Kidney tubule cell (primary cell): Measurements from ENCODE around the gene DIAPH2.
"Not testable (repeated sequence)": the region's sequence is repeated elsewhere in the genome, so short reads cannot be mapped to it uniquely, and the experiment has no call there.

Experiments used
- DNase-seq: peaks from one replicate; pipeline ENCODE4 v3.0.0-alpha.2; 2018; ENCODE audit warnings: low spot score

Gene DIAPH2

DNA sequence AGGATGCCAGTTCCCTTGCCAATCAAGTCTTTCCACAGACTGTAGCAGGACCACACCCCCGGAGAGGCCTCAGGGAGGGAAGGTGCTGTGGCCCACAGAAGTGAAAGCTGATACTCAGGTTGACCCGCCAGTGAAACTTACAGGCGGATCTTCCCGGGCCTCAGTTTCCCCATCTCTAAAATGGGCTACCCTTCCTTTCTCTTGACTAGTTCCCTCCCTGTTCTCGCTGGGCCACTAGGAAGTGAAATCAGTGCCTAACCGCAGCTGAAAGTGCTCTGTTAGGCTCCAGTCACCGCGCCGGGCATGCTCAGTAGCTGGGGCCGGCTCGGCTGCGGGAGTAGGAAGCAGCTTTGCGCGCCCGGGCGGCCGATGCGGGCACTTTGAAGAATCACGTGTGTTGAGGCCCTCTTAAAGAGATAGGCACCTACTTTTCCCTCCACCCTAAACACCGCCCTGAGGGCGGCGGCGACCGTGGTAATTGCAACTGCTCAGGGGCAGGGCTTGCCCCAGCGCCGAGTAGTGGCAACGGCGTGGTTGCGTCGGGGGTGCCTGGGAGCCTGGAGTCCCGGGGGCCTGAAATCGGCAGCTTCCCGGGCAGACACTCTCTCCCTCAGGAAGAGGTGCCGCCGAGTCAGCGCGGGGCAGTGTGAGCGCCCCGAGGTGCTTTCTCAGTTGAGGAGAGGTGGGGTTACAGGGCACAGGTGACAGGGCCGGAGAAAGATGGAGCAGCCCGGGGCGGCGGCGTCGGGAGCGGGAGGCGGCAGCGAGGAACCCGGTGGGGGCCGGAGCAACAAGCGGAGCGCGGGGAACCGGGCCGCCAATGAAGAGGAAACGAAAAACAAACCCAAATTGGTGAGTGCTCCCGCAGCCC, at the start of gene DIAPH2:
DIAPH2 (plus strand) TSS at position 504 of the 871 bp plus-strand sequence.
- peak; percentile 84 for DNase-seq

DNA sequence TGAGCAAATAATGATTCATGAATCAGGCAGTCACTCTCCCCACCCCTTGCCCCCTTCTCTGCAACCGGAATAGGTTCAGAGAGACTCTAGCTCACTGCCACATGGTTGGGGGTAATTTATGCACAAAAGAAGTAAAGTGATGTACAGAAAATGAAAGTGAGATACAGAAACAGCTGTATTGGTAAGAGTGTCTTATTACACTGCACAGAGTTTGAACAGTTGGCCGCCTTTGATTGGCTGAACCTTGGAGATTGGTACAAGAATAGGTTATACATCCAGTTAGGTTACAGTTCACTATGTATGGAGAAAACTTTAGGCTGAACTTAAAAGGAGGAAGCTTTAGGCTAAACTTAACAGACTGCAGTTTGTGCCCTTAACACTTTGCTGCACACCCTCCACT, 34.6 kb upstream of the DIAPH2 start:
- no peak for DNase-seq

DNA sequence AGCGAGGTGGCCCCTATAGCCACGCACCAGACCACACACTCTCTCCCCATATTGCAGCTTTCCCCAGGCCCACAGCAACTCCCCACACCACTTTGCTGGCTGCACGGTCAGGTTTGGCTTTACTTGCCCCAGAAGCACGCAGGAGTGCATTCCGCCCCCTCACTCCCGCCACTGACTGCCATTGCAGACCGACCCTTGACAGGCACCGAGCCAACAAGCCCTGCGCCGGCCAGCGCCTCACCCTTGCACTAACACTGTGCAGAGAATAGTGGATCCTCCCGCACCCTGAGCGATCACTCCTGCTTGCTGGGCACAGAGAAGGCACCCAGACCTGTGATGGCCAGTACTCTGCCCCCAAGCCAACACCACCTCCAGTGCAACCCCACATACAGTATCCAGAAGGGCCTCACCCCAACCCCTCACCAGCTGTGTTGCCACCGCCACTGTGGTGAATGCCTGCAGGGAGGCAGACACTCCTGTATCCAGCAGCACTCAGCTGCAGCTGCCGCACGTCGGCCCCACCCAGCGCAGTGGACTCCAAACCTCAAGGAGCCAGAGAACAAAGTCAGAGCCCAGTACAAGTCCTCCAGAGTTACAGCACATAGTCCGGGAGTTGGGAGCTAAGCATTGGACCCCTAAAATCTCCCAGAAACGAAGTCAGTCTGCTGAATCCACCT, 28.6 kb upstream of the DIAPH2 start:
- DNase-seq, result no peak

DNA sequence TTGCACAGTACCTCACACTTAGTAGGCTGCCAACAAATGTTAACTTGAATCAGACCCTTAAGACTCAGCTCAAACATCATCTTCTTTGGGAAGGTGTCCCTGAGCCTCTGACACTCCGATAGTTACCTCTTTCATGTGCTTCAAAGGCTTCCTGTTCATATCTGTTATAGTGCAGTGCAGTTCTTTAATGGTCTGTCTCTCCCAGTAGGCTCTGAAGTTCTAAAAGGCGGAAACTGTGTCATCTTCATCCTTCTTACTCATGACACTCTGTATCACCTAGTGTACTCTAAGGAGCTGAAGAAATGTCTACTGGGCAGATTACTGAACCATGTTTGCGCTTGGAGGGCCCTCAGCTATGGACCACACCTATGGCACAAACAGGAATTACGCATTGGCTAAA, 2.1 kb upstream of the DIAPH2 start:
- DNase-seq, result no peak

DNA sequence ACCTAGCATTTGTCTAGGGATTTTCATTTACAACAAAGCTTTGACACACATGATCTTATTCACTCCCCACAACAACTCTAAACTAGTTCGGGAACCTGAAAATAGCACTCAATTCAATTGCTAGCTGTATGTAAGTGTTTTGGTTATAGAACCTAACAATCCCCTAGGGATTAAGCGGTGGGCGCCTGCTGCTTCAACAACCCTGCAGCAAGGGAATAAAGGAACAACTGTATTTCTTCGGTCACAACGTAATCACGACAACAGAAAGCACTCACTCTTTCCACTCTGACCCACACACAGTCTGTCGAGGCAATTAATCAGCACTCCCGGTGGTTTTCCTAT, 674 bp upstream of the DIAPH2 start:
- DNase-seq, result no peak

DNA sequence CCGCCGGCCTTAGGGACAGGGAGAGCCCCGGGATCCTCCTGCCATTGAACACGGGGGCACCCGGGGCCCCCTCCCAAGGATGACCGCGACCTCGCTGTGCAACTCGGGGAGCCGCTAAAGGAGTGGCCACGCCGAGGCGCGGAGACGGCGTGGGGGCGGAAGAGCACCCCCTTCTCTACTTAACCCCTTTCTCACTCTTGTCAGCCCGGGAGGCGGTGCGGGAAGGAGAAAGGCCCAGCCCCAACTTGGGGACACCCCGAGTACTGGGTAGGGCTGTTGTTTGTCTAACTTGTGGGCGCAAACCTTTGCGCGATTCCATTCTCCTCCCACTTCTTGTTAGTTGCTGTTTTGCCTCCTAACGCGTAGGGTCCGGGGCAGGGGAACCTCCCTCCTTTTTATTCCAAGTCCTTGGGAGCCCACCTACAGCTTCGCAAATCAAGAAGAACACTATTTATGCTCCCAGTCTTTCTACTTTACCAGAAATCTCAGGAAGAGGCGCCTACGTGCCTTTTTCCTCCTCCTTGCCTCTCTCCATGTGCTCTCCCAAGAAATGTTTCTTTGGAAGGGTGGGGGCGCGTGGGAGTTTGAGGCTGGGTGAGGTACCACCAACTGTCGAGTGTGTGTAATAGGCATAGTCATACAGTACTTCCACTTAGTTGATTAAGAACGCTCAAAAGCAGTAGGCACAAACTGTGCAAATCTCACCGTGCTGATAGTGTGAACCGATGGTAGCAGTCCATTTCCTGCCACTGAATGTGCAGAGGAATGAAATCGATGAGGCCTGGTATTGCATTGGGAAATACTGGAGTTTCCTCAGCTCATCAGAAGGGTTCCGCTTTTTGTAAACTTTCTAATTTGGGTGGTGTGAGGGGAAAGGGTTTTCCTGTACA, 813 bp downstream of the DIAPH2 start:
- DNase-seq, result peak; percentile 57

DNA sequence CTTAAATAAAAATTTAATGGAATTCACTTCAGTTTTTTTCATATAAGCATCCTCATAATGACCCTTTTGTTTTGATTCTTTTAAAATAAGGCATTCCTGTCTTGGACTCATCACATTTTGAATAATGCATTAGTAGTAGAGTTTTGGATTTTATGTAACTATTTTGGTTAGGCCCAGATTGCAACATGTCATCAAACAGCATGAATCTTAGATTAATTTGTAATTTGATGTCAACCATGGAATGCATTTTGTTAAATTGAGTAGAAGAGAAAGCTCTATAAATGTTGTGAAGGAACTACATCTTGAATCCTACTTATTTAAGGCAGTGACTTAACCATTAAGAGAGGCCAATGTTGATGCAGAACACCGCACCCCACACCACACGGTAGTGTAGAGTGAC, 3.1 kb downstream of the DIAPH2 start:
- no peak for DNase-seq

DNA sequence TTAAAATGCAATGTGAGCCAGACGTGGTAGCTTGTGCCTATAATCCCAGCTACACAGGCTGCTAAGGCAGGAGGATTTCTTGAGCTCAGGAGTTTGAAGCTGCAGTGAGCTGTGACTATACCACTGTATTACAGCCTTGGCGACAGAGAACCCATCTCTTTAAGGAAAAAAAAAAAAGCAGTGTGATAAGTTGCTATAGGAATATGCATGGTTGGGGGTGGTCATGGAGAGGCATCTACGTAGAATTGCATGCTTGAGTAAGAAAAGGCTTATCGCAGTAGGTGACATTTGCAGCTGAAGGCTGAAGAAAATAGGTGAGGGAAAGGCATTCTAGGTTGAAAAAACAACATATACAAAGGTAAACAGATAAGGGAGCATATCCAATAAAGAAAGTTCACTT, 4.1 kb downstream of the DIAPH2 start:
- no peak for DNase-seq

DNA sequence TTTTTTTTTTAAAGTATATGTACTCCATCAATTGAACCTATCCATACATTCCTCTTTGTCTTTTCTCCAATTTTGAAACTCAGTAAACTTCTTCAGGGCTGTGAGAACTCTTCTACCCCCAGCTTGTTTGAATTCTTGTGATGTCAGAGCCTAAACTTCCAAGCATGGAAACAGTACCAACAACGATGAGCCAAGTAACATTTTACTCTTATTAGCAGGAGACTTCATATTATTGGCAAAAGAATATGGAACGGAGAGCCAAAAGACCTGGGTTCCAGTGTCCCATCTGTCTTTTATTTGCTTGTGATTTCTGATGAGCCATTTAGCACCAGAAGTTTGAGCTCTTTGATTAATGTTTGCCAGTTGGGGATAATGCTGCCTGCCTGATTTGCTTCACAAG, 5.3 kb downstream of the DIAPH2 start:
- DNase-seq, result no peak

DNA sequence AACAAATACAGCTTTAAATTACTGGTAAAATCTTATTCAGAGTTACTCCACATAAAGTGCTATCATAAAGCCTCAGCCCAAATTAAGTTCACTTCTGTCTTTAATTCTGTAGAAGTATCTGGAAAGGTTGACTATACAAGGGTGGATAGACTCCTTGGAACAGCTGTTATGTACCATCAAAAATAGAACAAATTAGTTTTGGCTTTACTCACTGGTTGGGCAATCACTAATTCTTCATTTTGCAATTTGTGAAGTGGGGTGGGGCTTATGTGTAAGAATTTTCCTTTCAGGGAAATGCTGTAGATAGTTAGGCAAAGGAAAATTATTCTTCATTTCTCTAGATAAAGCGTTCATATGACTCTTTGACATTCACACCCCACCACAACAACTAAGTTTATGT, 7.8 kb downstream of the DIAPH2 start:
- no peak for DNase-seq

DNA sequence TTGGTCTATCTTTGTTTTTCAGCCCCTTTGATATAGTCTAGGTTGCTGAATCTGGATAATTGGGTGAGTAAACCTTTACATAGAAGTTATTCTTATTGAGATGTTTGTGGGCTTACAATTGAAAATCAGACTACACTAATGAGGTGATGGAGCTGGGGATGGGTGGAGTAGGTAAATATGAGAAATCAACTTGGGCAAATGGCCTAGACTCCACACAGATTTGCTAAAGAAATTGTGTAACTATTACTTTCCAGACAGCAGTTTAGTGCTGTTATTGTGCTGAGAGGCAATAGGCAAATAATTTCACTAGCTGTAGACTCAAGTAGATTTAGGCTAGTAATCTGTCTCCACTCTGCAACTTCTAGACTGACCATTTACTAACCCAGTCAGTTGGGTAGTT, 8.2 kb downstream of the DIAPH2 start:
- no peak for DNase-seq

DNA sequence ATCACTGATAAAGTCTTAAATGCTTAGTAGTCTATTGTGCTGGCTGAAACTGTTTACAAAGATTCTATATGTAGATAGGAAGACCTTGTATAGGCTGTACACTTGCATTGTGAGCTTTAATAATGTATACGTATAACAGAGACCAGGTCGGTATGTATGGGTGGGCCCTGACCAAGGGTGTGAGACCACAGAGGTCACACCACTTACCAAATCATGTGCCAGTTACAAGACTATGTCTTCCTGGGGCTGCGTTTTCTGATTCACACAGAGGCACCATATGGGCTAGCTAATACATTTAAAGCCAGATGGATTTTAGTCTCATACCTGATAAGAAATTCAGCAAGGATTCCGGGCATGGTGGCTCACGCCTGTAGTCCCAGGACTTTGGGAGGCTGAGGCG, 8.8 kb downstream of the DIAPH2 start:
- DNase-seq, result no peak

DNA sequence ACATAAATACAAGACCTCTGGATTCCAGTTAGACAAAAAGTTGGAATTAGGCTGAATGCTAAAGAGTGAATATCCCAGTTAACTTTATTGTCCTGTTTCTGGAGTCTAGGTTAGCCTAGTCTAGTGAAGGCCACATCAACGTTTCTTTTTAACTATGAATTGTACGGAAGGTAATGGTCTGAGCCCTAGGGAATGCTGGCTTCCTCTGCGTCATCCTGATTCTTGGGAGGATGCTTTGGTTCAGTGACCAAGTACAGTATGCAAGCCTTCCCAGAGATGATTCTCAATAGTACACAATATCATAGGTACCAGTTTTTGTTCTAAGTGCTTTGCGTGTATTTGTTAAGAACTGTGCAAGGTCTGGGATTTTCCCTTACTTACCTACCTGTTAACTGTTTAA, 11.8 kb downstream of the DIAPH2 start:
- DNase-seq, result no peak

DNA sequence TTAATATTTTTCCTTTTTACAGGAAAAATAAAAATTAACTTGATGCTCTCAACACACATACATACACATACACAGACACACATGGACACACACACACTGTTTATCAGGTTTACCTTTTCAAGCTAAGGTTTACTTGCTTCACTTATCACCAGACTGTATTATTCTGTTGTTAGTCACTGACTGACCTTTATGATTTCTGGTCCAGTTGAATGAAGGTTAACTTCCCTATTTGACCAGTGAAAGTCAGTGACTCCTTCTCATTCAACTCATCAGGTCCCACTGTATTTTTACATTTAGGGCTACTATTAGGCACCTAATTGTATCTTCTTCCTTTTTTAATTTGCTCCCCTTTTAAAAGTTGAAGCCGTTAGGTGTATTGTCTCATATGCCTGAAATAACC, 16.0 kb downstream of the DIAPH2 start:
- DNase-seq, result no peak

DNA sequence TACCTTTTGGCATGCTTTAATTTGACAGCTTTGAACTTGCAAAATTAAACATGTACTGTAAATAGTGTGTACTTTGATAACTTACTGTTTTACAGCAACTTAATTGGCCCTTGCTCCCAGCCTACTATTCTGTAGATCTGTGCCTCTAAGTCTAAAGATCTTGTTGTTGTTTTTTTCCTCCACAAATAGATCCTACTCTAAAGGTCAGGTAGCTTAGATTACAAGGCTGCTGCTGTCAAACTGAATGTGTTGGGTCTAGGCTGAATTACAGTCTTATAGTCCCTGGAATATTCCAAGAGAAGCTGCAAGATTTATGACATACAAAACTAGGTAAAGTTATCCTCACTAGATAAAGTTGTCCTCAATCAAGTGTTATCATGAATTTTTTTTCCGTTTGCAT, 18.7 kb downstream of the DIAPH2 start:
- no peak for DNase-seq

DNA sequence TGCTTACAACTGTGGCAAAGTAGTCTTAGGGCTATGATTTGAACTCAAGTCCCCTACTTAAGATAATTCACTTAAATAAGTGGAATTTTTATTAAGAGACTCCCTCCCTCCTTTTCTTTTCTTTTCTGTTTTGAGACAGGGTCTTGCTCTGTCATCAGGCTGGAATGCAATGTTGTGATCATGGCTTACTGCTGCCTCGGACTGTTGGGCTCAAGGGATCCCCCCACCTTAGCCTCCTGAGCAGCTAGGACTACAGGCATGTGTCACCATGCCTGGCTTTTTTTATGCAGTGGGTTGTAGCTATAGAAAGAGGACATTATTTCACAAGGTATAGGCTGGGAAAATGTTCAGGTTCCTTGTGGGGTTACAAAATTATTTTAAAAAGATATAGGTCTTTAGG, 19.2 kb downstream of the DIAPH2 start:
- DNase-seq, result no peak

DNA sequence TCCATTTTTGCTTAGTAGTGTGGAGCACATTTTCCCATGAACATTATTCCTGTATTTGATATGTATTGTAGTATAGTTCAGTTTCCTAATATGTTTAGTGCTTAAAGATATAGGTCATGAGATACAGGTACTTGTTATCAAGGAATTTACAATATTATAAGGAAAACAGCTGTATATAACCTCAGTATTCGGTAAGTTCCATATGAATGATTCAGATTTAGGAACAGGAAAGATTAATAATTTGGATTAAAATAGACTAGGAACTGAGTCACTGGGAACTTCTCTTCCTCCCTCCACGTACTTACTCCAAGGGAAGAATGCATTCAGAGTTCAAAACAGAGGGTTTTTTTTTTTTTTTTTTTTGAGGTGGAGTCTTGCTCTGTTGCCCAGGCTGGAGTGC, 20.0 kb downstream of the DIAPH2 start:
- no peak for DNase-seq

DNA sequence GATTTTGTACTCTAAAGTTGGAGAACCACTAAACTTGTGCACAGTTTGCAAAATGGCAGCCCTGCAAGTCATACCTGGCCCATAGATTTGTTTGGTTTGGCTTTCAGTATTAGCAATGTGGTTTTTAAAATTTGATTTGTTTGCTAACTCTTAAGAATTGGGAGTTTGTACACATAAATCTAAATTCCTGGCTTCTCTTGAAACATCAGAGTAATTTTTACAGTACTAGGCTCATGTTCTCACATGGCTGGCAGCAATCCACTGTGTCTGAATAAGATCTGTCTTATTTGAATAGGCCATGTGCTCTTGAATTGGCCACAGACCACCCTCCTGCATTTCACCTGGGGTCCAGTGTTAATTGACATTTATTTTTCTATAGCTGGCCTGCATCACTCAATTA, 21.3 kb downstream of the DIAPH2 start:
- DNase-seq, result no peak

DNA sequence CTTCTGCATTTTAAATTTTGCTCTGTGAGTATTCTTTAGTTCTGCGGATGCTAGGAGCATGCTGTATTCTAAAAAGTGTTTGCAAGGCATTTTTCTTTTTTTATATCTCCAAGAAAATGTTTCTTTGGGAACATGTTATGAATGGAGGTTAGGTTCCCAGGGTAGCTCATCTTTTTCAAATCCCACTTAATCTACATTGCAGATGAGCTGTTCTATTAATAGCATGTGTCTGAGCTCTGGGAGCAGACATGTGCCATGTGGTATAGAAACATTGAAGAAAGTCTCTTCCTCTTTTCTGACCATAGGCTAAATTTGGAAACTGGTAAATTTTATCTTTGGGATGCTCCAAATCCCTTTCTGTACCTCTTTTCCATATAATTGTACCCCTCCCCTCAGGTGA, 23.2 kb downstream of the DIAPH2 start:
- no peak for DNase-seq

DNA sequence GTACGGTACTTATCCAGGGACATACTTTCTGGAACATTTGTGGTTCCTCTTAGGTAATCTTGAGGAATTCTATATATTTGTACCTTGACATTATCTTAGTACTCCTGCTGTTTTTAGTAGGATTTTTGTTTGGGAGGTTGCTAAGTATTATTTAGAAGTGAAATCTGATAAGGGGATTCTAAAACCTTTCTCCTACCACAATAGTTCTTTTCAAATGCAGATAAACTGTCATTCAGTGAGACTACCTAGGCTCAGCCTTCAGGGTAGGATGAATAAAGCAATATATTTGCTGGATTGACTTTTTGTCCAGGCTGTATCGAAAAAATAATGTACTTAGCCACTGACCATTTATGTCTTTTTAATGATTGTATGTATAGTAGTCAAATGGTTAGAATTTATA, 25.4 kb downstream of the DIAPH2 start:
- no peak for DNase-seq

DNA sequence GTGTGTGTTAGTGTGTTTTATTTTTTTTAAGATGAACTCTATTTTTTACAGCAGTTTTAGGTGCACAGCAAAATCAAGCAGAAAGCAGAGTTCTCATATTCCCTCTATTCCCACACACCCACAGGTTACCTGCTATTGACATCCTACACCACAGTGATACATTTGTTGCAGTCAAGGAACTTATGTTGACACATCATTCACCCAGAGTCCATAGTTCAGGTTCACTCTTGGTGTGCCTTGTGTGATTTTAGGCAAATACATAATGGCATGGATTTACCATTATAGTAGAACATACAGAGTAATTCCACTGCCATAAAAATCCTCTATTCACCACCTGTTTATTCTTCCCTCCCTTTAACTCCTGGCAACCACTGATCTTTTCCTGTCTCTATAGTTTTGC, 28.7 kb downstream of the DIAPH2 start:
- no peak for DNase-seq

DNA sequence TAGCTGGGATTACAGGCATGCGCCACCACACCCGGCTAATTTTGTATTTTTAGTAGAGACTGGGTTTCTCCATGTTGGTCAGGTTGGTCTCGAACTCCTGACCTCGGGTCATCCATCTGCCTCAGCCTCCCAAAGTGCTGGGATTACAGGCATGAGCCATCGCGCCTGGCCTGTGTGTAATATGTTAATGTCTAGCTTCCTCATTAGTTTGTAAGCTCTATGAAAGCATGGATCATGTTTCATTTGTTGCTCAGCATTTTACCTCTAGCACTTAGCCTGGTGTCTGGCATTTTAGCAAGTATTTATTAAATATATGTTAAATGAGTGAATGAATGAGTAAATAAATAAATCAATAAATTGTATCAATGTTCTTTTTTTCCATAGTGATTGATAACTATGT, 29.8 kb downstream of the DIAPH2 start:
- DNase-seq, result not testable (repeated sequence)

DNA sequence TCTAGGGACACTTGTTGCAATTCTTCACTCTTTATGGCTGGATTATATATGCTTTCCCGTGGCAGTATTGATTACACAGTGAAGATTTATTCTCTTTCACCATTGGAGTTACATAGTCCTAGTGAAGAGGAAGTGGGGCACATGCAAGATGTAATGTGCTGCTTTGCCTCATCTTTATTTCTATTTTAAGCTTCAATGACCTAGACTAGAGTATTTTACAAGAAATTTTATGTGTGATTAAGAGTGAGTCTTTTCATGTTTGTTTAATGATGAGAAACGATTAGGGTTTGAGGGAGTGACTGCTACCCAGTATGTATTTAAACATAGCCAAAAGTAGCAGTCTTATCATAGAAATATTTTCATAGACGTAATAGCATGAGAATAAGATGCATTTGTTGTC, 30.8 kb downstream of the DIAPH2 start:
- no peak for DNase-seq
